ENCODE results near the gene NCKAP5. TPM values are rescaled to one million over a fixed set of nuclear protein-coding genes. Genes with fewer than 3 reads are reported as not detected.

NCKAP5 gene
- total RNA-seq, 1 experiment from 2014 or later, result 1.1 TPM

- DNase-seq (ENCODE audit: low read depth), result no peak
Measured at GRCh38 chr2:133574186-133574585, 5.9 kb upstream of the NCKAP5 start.

GRCh38 chr2:133573491-133574162 is 5.4 kb upstream of the NCKAP5 start:
- no peak for DNase-seq (ENCODE audit: low read depth)

GRCh38 chr2:133571249-133571648 is 3.0 kb upstream of the NCKAP5 start:
- no peak for DNase-seq (ENCODE audit: low read depth)

- DNase-seq (ENCODE audit: low read depth), result no peak
Measured at GRCh38 chr2:133570542-133570941, 2.3 kb upstream of the NCKAP5 start.

- DNase-seq (ENCODE audit: low read depth), result no peak
Measured at GRCh38 chr2:133569286-133569830, 1.1 kb upstream of the NCKAP5 start.

GRCh38 chr2:133568598-133568997 is 335 bp upstream of the NCKAP5 start:
- no peak for DNase-seq (ENCODE audit: low read depth)

GRCh38 chr2:133562558-133562957 is 5.7 kb downstream of the NCKAP5 start:
- DNase-seq (ENCODE audit: low read depth), result no peak

GRCh38 chr2:133561045-133561852 is 7.0 kb downstream of the NCKAP5 start:
- DNase-seq (ENCODE audit: low read depth), result peak; percentile 66

- peak; percentile 21 for DNase-seq (ENCODE audit: low read depth)
Measured at GRCh38 chr2:133557614-133558013, 10.6 kb downstream of the NCKAP5 start.

- DNase-seq (ENCODE audit: low read depth), result no peak
Measured at GRCh38 chr2:133553838-133554408, 14.3 kb downstream of the NCKAP5 start.

GRCh38 chr2:133553251-133553650 is 15.0 kb downstream of the NCKAP5 start:
- no peak for DNase-seq (ENCODE audit: low read depth)

- no peak for DNase-seq (ENCODE audit: low read depth)
Measured at GRCh38 chr2:133552821-133553220, 15.4 kb downstream of the NCKAP5 start.

- DNase-seq (ENCODE audit: low read depth), result no peak
Measured at GRCh38 chr2:133541797-133542196, 26.5 kb downstream of the NCKAP5 start.

GRCh38 chr2:133541376-133541775 is 26.9 kb downstream of the NCKAP5 start:
- DNase-seq (ENCODE audit: low read depth), result no peak

GRCh38 chr2:133532919-133533318 is 35.3 kb downstream of the NCKAP5 start:
- peak; percentile 84 for DNase-seq (ENCODE audit: low read depth)

GRCh38 chr2:133531382-133531781 is 36.9 kb downstream of the NCKAP5 start:
- no peak for DNase-seq (ENCODE audit: low read depth)

GRCh38 chr2:133530645-133531044 is 37.6 kb downstream of the NCKAP5 start:
- DNase-seq (ENCODE audit: low read depth), result no peak

- no peak for DNase-seq (ENCODE audit: low read depth)
Measured at GRCh38 chr2:133526530-133527300, 41.5 kb downstream of the NCKAP5 start.

- DNase-seq (ENCODE audit: low read depth), result no peak
Measured at GRCh38 chr2:133525613-133526529, 42.4 kb downstream of the NCKAP5 start.

GRCh38 chr2:133525090-133525489 is 43.2 kb downstream of the NCKAP5 start:
- no peak for DNase-seq (ENCODE audit: low read depth)

- DNase-seq (ENCODE audit: low read depth), result no peak
Measured at GRCh38 chr2:133523406-133523805, 44.9 kb downstream of the NCKAP5 start.

Data from RPMI7951 (cell line).